Calu3 (cell line): ENCODE measurements around the gene FNDC10. TPM values are rescaled to one million over a fixed set of nuclear protein-coding genes. Genes with fewer than 3 reads are reported as not detected.

Experiments
- BruUV-seq: library from RNA; stranded (reverse); fragments of 400-500 nt; replicated peaks from 2 replicates; lab custom pipeline; 2021; lab: Mats Ljungman, UMichigan
- CTCF ChIA-PET: fragments of 300-600 bp; sonication (Branson Sonifier 250); formaldehyde crosslinking; loops from one replicate; lab custom pipeline; 2022; ENCODE audit warnings: antibody characterized with exemption; lab: Charles Lee
- DNase-seq: peaks from one replicate; pipeline ENCODE4 v3.0.0; 2022
- H3K27ac Mint-ChIP-seq: one replicate; pipeline ENCODE4 v1.8.0; 2022; ENCODE audit warnings: mixed read lengths; ENCODE audit not compliant: unreplicated experiment
- H3K27me3 Mint-ChIP-seq: one replicate; pipeline ENCODE4 v1.8.0; 2022; ENCODE audit warnings: mixed read lengths; ENCODE audit not compliant: unreplicated experiment
- H3K36me3 Mint-ChIP-seq: one replicate; pipeline ENCODE4 v1.8.0; 2022; ENCODE audit warnings: mild to moderate bottlenecking, moderate library complexity, mixed read lengths; ENCODE audit not compliant: insufficient read depth, unreplicated experiment
- H3K4me1 Mint-ChIP-seq: one replicate; pipeline ENCODE4 v1.8.0; 2022; ENCODE audit warnings: mild to moderate bottlenecking, low read depth, mixed read lengths; ENCODE audit not compliant: unreplicated experiment
- H3K4me3 Mint-ChIP-seq: one replicate; pipeline ENCODE4 v1.8.0; 2022; ENCODE audit warnings: mild to moderate bottlenecking, low read depth, moderate library complexity, mixed read lengths; ENCODE audit not compliant: unreplicated experiment
- H3K9me3 Mint-ChIP-seq: one replicate; pipeline ENCODE4 v1.8.0; 2022; ENCODE audit warnings: low read depth, mixed read lengths; ENCODE audit not compliant: unreplicated experiment
- CTCF ChIP-seq: fragments of 200-600 bp; IDR thresholded peaks from one replicate; pipeline ENCODE4 v1.8.0; 2022; ENCODE audit warnings: antibody characterized with exemption; ENCODE audit not compliant: unreplicated experiment
- intact Hi-C: fragments of 100-400 bp; cut with micrococcal nuclease; formaldehyde crosslinking; loops from one replicate; pipeline ENCODE4 v1.10.0; 2022; ENCODE audit not compliant: unreplicated experiment
- total RNA-seq: library from RNA; stranded (reverse); gene quantifications from 2 replicates; pipeline ENCODE4 v1.2.3, GENCODE V29; 2022

Gene FNDC10
- total RNA-seq, 1 experiment from 2014 or later, result 3.5 TPM

GRCh38 chr1:1627829-1628753 lies 28.2 kb upstream of the FNDC10 start:
- intact Hi-C loops, result no loop called here
- Mint-ChIP-seq H3K9me3 (no peaks in the 10 kb centered on the region), H3K4me3 (no peak overlapping the region), H3K27me3 (no peaks in the 10 kb centered on the region), H3K4me1 (no peaks in the 10 kb centered on the region), H3K27ac (no peak overlapping the region), H3K36me3 (peaks cover 5% of the 10 kb centered on the region)
- CTCF ChIA-PET, result no interaction called here
- no TSS peak for BruUV-seq
- no peak for DNase-seq
- no peak for TF ChIP-seq CTCF

DNA sequence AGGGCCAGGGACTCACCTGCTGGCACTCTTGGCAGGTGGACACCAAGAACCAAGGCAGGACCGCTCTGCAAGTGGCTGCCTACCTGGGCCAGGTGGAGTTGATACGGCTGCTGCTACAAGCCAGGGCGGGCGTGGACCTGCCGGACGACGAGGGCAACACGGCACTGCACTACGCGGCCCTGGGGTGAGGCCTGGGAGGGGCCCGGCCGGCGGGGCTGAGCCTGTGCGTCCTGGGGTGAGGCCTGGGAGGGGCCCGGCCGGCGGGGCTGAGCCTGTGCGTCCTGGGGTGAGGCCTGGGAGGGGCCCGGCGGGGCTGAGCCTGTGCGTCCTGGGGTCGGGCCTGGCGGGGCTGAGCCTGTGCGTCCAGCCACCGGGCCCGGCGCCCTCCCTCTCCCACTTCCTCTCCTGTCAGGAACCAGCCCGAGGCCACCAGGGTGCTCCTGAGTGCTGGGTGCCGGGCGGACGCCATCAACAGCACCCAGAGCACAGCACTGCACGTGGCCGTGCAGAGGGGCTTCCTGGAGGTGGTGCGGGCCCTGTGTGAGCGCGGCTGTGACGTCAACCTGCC lies 27.4 kb upstream of the FNDC10 start:
- no peaks in the 10 kb centered on the region for H3K9me3 Mint-ChIP-seq
- no peak overlapping the region for H3K4me3 Mint-ChIP-seq
- BruUV-seq, result no TSS peak
- DNase-seq, result no peak
- peaks cover 5% of the 10 kb centered on the region for H3K36me3 Mint-ChIP-seq
- H3K27me3 Mint-ChIP-seq, result no peaks in the 10 kb centered on the region
- intact Hi-C loops, result no loop called here
- TF ChIP-seq CTCF, result no peak
- no peaks in the 10 kb centered on the region for H3K4me1 Mint-ChIP-seq
- CTCF ChIA-PET, result no interaction called here
- no peak overlapping the region for H3K27ac Mint-ChIP-seq

GRCh38 chr1:1626207-1627141 lies 26.5 kb upstream of the FNDC10 start:
- TF ChIP-seq CTCF, result no peak
- H3K27ac Mint-ChIP-seq, result no peak overlapping the region
- H3K27me3 Mint-ChIP-seq, result no peaks in the 10 kb centered on the region
- peaks cover 5% of the 10 kb centered on the region for H3K36me3 Mint-ChIP-seq
- no peaks in the 10 kb centered on the region for H3K9me3 Mint-ChIP-seq
- intact Hi-C loops, result no loop called here
- no TSS peak for BruUV-seq
- CTCF ChIA-PET, result no interaction called here
- H3K4me3 Mint-ChIP-seq, result no peak overlapping the region
- no peaks in the 10 kb centered on the region for H3K4me1 Mint-ChIP-seq
- no peak for DNase-seq

DNA sequence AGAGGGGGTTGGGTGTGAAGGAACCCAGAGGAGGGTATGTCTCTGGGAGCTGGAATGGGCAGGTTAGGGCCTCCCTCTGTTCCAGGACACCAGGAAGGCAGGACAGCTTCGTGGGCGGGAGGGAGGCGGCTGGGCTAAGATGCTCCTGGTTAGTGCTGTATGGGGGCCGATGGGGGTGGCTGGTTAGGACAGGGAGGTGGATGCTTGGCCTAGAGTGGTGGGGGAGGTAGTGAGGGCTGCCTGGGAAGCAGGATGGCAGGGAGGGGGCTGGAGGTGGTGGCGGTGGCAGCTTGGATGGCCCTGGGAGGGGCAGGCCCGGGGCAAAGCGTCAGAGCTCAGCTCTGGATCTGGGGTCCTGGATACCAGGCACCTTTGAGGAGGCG lies 25.9 kb upstream of the FNDC10 start:
- CTCF ChIA-PET, result no interaction called here
- no TSS peak for BruUV-seq
- H3K9me3 Mint-ChIP-seq, result no peaks in the 10 kb centered on the region
- intact Hi-C loops, result no loop called here
- no peak for TF ChIP-seq CTCF
- H3K4me1 Mint-ChIP-seq, result no peaks in the 10 kb centered on the region
- no peak for DNase-seq
- H3K36me3 Mint-ChIP-seq, result peaks cover 5% of the 10 kb centered on the region
- H3K4me3 Mint-ChIP-seq, result no peak overlapping the region
- H3K27ac Mint-ChIP-seq, result no peak overlapping the region
- H3K27me3 Mint-ChIP-seq, result no peaks in the 10 kb centered on the region
